ENCODE data around the gene LEMD1.
A peak's percentile ranks its signal among the peaks of the same experiment; 100 is the strongest.

LEMD1 gene

GRCh38 chr1:205359771-205360565, 61.9 kb downstream of the LEMD1 start:
- intact Hi-C loops (cut with DNase I) = no loop called here

GRCh38 chr1:205358579-205358978, 63.3 kb downstream of the LEMD1 start:
- intact Hi-C loops (cut with DNase I) = no loop called here
- peak in 1 of 10 donors; percentile 54 for DNase-seq

More at GRCh38 chr1:205359771-205360565, 61.9 kb downstream of the LEMD1 start:
- peak in 8 of 10 donors; percentile 45 to 91 (median 56) for DNase-seq

- no peak for DNase-seq
- intact Hi-C loops (cut with DNase I) = no loop called here
These were observed 64.3 kb downstream of the LEMD1 start for GRCh38 chr1:205357567-205357966.

GRCh38 chr1:205356440-205357139, 65.3 kb downstream of the LEMD1 start, which contains the start of gene KLHDC8A:
Gene KLHDC8A (minus strand): TSS chr1:205356922. CDS start chr1:205343604, 13,318 bp downstream.
- intact Hi-C loops (cut with DNase I) = no loop called here
- DNase-seq = peak in 7 of 10 donors; percentile 31 to 90 (median 47)

GRCh38 chr1:205355075-205355453, 66.8 kb downstream of the LEMD1 start:
- intact Hi-C loops (cut with DNase I) = no loop called here
- peak in 2 of 10 donors; percentile 45 to 56 for DNase-seq

- DNase-seq = peak in 5 of 10 donors; percentile 32 to 82 (median 64)
- intact Hi-C loops (cut with DNase I) = loop anchor here (1.0 kb wide), 1 partner anchor 134 kb away; no protein-coding TSS in a partner anchor
These were observed 67.4 kb downstream of the LEMD1 start for GRCh38 chr1:205354259-205355074.

- intact Hi-C loops (cut with DNase I) = loop anchor here (1.0 kb wide), 1 partner anchor 135 kb away; no protein-coding TSS in a partner anchor
- DNase-seq = peak in 1 of 10 donors; percentile 43
These were observed 68.2 kb downstream of the LEMD1 start for GRCh38 chr1:205353612-205354011.

- intact Hi-C loops (cut with DNase I) = no loop called here
- DNase-seq = no peak
These were observed 68.7 kb downstream of the LEMD1 start for GRCh38 chr1:205353191-205353590.

GRCh38 chr1:205351984-205352713, 69.7 kb downstream of the LEMD1 start:
- intact Hi-C loops (cut with DNase I) = no loop called here
- peak in 1 of 10 donors; percentile 61 for DNase-seq

GRCh38 chr1:205350691-205351141, 71.1 kb downstream of the LEMD1 start:
- intact Hi-C loops (cut with DNase I) = no loop called here
- DNase-seq = peak in 1 of 10 donors; percentile 30

GRCh38 chr1:205350124-205350523, 71.7 kb downstream of the LEMD1 start:
- intact Hi-C loops (cut with DNase I) = no loop called here

GRCh38 chr1:205348554-205349487, 73.0 kb downstream of the LEMD1 start:
- intact Hi-C loops (cut with DNase I) = no loop called here
- DNase-seq = peak in 1 of 10 donors; percentile 43

More at GRCh38 chr1:205350124-205350523, 71.7 kb downstream of the LEMD1 start:
- DNase-seq = peak in 1 of 10 donors; percentile 65

- intact Hi-C loops (cut with DNase I) = no loop called here
- DNase-seq = peak in 1 of 10 donors; percentile 7
These were observed 74.8 kb downstream of the LEMD1 start for GRCh38 chr1:205346956-205347574.

GRCh38 chr1:205345761-205346160, 76.1 kb downstream of the LEMD1 start:
- intact Hi-C loops (cut with DNase I) = no loop called here
- peak in 1 of 10 donors; percentile 15 for DNase-seq

GRCh38 chr1:205344066-205344928, 77.6 kb downstream of the LEMD1 start:
- intact Hi-C loops (cut with DNase I) = no loop called here
- DNase-seq = peak in 8 of 10 donors; percentile 49 to 93 (median 60)

GRCh38 chr1:205343431-205344065, 78.3 kb downstream of the LEMD1 start:
- intact Hi-C loops (cut with DNase I) = no loop called here
- DNase-seq = peak in 4 of 10 donors; percentile 19 to 84 (median 50)

- intact Hi-C loops (cut with DNase I) = no loop called here
- no peak for DNase-seq
These were observed 78.9 kb downstream of the LEMD1 start for GRCh38 chr1:205342986-205343385.

All from posterior cingulate gyrus (tissue), 11 donors.